Astrocyte (in vitro differentiated cells and primary cell): Measurements from ENCODE around the gene CABLES1. TPM values are rescaled to one million over a fixed set of nuclear protein-coding genes. Genes with fewer than 3 reads are reported as not detected.

Experiments used
- DNase-seq: peaks from one replicate; pipeline ENCODE4 v3.0.0-alpha.2; 2010; ENCODE audit warnings: low read depth
- FAIRE-seq: peaks from 2 replicates; lab custom pipeline; 2011; peaks lifted over from hg19 to GRCh38; lab: Jason Lieb, UNC
- H2AFZ ChIP-seq: 2 replicates; pipeline ENCODE4 v1.6.0; 2012; ENCODE audit warnings: low read depth, low read length, inconsistent platforms
- H3K27ac ChIP-seq: 2 replicates; pipeline ENCODE4 v1.5.1; 2011; ENCODE audit warnings: low read depth, low read length, inconsistent platforms
- H3K27me3 ChIP-seq: 2 replicates; pipeline ENCODE4 v1.6.0; 2011; ENCODE audit warnings: low read length, inconsistent platforms; ENCODE audit not compliant: insufficient read depth
- H3K36me3 ChIP-seq: 2 replicates; pipeline ENCODE4 v1.5.1; 2011; ENCODE audit warnings: low read length, inconsistent platforms; ENCODE audit not compliant: insufficient read depth
- H3K4me1 ChIP-seq: 2 replicates; pipeline ENCODE4 v1.5.1; 2011; ENCODE audit warnings: low read length, inconsistent platforms; ENCODE audit not compliant: insufficient read depth
- H3K4me2 ChIP-seq: 2 replicates; pipeline ENCODE4 v1.6.0; 2012; ENCODE audit warnings: low read length, inconsistent platforms
- H3K4me3 ChIP-seq: 2 replicates; pipeline ENCODE4 v1.5.1; 2011; ENCODE audit warnings: low read depth, mild to moderate bottlenecking, low read length, inconsistent platforms; ENCODE audit not compliant: insufficient read depth
- H3K79me2 ChIP-seq: 2 replicates; pipeline ENCODE4 v1.6.0; 2012; ENCODE audit warnings: mild to moderate bottlenecking, low read length, inconsistent platforms; ENCODE audit not compliant: insufficient read depth
- H3K9ac ChIP-seq: 2 replicates; pipeline ENCODE4 v1.6.0; 2012; ENCODE audit warnings: mild to moderate bottlenecking, low read length, inconsistent platforms
- H3K9me3 ChIP-seq: 2 replicates; pipeline ENCODE4 v1.5.1; 2012; ENCODE audit warnings: low read depth, mild to moderate bottlenecking, low read length, inconsistent platforms; ENCODE audit not compliant: insufficient read depth
- H4K20me1 ChIP-seq: 2 replicates; pipeline ENCODE4 v1.6.0; 2012; ENCODE audit warnings: low read length, inconsistent platforms; ENCODE audit not compliant: insufficient read depth
- H3K27ac Mint-ChIP-seq: one replicate; pipeline ENCODE4 v1.8.0; 2021; ENCODE audit warnings: mild to moderate bottlenecking, mixed read lengths; ENCODE audit not compliant: unreplicated experiment
- H3K27me3 Mint-ChIP-seq: one replicate; pipeline ENCODE4 v1.8.0; 2021; ENCODE audit warnings: low read depth, mixed read lengths; ENCODE audit not compliant: unreplicated experiment
- H3K36me3 Mint-ChIP-seq: one replicate; pipeline ENCODE4 v1.8.0; 2021; ENCODE audit warnings: low read depth, mixed read lengths; ENCODE audit not compliant: unreplicated experiment
- H3K4me1 Mint-ChIP-seq: one replicate; pipeline ENCODE4 v1.8.0; 2021; ENCODE audit warnings: low read depth, mixed read lengths; ENCODE audit not compliant: unreplicated experiment
- H3K4me3 Mint-ChIP-seq: one replicate; pipeline ENCODE4 v1.8.0; 2021; ENCODE audit warnings: mild to moderate bottlenecking, moderate library complexity, mixed read lengths; ENCODE audit not compliant: unreplicated experiment
- H3K9me3 Mint-ChIP-seq: one replicate; pipeline ENCODE4 v1.8.0; 2021; ENCODE audit warnings: mild to moderate bottlenecking, mixed read lengths; ENCODE audit not compliant: unreplicated experiment
- CTCF ChIP-seq: IDR thresholded peaks from 2 replicates; pipeline ENCODE4 v1.5.1; 2011; ENCODE audit warnings: low read depth, mild to moderate bottlenecking, inconsistent platforms, low read length, moderate library complexity; ENCODE audit not compliant: insufficient read depth
- EZH2 ChIP-seq: IDR thresholded peaks from 2 replicates; pipeline ENCODE4 v1.6.1; 2012; ENCODE audit warnings: mild to moderate bottlenecking, low read length, inconsistent platforms; ENCODE audit not compliant: insufficient read depth
- total RNA-seq: library from RNA; stranded (reverse); gene quantifications from 2 replicates; pipeline ENCODE4 v1.2.1, GENCODE V29; 2021

The CABLES1 gene
- total RNA-seq, 1 donor from 2014 or later = 14.5 TPM

- TF ChIP-seq CTCF = no peak
- no peak for TF ChIP-seq EZH2
- Histone ChIP-seq H3K36me3 (no peaks in the 10 kb centered on the region), H3K27ac (no peak overlapping the region), H3K4me3 (no peak overlapping the region), H3K4me1 (peaks cover 11% of the 10 kb centered on the region), H3K9ac (no peak overlapping the region), H2AFZ (no peak overlapping the region), H3K9me3 (no peaks in the 10 kb centered on the region), H4K20me1 (no peaks in the 10 kb centered on the region), H3K4me2 (no peak overlapping the region), H3K27me3 (no peaks in the 10 kb centered on the region), H3K79me2 (no peaks in the 10 kb centered on the region)
- Mint-ChIP-seq H3K36me3 (peaks cover 25% of the 10 kb centered on the region), H3K27ac (no peak overlapping the region), H3K27me3 (no peaks in the 10 kb centered on the region), H3K9me3 (no peaks in the 10 kb centered on the region), H3K4me3 (no peak overlapping the region), H3K4me1 (peaks cover 35% of the 10 kb centered on the region)
- peak; percentile 55 for DNase-seq
- FAIRE-seq = no peak
Measured at GRCh38 chr18:23196119-23197007, 61.1 kb downstream of the CABLES1 start.

- DNase-seq (no peak), FAIRE-seq (no peak)
- H3K9ac ChIP-seq = no peak overlapping the region
- Mint-ChIP-seq H3K27me3 (no peaks in the 10 kb centered on the region), H3K9me3 (no peaks in the 10 kb centered on the region), H3K27ac (no peak overlapping the region), H3K36me3 (peaks cover 33% of the 10 kb centered on the region), H3K4me1 (peaks cover 26% of the 10 kb centered on the region), H3K4me3 (no peak overlapping the region)
- no peaks in the 10 kb centered on the region for H4K20me1 ChIP-seq
- no peaks in the 10 kb centered on the region for H3K36me3 ChIP-seq
- TF ChIP-seq CTCF = no peak
- no peak for TF ChIP-seq EZH2
- H3K9me3 ChIP-seq = no peaks in the 10 kb centered on the region
- no peak overlapping the region for H2AFZ ChIP-seq
- no peaks in the 10 kb centered on the region for H3K27me3 ChIP-seq
- no peak overlapping the region for H3K27ac ChIP-seq
- no peaks in the 10 kb centered on the region for H3K4me1 ChIP-seq
- no peak overlapping the region for H3K4me3 ChIP-seq
- H3K79me2 ChIP-seq = no peaks in the 10 kb centered on the region
- no peak overlapping the region for H3K4me2 ChIP-seq
Measured at GRCh38 chr18:23198217-23198845, 63.0 kb downstream of the CABLES1 start.

GRCh38 chr18:23200756-23201155, 65.5 kb downstream of the CABLES1 start:
- no peak for FAIRE-seq
- Histone ChIP-seq H3K9me3 (no peaks in the 10 kb centered on the region), H3K4me2 (no peak overlapping the region), H3K27me3 (no peaks in the 10 kb centered on the region), H4K20me1 (no peaks in the 10 kb centered on the region), H2AFZ (no peak overlapping the region), H3K79me2 (no peaks in the 10 kb centered on the region), H3K4me3 (no peak overlapping the region), H3K27ac (no peak overlapping the region), H3K4me1 (no peaks in the 10 kb centered on the region), H3K36me3 (no peaks in the 10 kb centered on the region), H3K9ac (no peak overlapping the region)
- H3K4me1 Mint-ChIP-seq = peaks cover 9% of the 10 kb centered on the region
- peaks cover 32% of the 10 kb centered on the region for H3K36me3 Mint-ChIP-seq
- no peak overlapping the region for H3K4me3 Mint-ChIP-seq
- no peaks in the 10 kb centered on the region for H3K27me3 Mint-ChIP-seq
- TF ChIP-seq CTCF = no peak
- TF ChIP-seq EZH2 = no peak
- H3K9me3 Mint-ChIP-seq = no peaks in the 10 kb centered on the region
- no peak overlapping the region for H3K27ac Mint-ChIP-seq
- DNase-seq = no peak
